NCI-H82 (cell line): ENCODE results near the gene XRCC5.

Experiments used
- DNase-seq: peaks from one replicate; lab custom pipeline; 2025; lab: John Stamatoyannopoulos, UW

The XRCC5 gene

DNA sequence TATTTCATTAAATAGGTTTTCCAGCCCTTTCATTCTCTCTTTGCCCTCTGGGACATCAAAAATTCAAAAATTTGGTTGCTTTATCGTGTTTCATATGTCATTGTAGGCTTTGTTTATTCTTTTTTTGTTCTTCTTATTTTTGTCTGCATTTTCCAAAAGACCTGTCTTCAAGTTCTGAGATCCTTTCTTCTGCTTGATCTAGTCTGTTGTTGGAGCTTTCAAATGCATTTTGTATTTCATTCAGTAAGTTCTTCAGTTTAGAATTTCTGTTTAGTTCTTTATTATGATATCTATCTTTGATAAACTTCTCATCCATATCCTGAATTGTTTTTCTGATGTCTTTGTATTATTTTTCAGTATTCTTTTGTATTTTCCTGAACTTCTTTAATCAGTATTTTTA, 123.6 kb downstream of the XRCC5 start:
- DNase-seq = no peak

DNA sequence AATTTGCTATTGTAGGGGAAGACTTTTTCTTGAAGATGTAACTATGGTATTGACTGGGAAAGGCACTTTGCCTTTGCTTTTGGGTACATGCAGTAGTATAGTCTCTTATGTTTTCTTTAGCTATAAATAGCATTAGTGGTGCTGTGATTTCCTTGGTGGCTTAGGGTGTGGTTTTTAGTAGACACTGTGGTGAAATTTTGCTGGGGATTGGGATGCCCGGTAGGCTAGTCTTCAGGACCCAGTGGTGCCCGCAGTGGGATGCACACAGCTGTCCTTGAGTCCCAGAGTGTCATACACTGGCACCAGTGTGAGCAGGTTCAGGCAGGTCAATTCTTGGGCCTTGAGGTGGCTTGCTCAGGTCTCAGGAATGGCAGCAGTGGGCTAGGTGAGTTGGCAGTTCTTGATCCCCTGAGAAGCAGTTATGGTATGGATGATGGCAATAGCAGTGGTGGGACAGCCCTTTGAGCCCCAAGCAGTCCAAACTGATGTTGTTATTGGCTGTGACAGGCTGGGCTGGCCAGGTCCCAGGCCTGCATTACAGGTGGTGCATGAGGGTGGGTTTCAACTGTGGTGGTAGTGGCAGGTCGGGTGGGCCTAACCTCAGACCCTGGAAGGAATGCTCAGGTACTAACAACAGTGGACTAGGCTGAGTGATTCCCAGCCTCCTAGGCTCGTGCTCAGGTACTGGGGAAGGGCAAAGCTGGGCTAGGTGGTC, 124.3 kb downstream of the XRCC5 start:
- DNase-seq = no peak

DNA sequence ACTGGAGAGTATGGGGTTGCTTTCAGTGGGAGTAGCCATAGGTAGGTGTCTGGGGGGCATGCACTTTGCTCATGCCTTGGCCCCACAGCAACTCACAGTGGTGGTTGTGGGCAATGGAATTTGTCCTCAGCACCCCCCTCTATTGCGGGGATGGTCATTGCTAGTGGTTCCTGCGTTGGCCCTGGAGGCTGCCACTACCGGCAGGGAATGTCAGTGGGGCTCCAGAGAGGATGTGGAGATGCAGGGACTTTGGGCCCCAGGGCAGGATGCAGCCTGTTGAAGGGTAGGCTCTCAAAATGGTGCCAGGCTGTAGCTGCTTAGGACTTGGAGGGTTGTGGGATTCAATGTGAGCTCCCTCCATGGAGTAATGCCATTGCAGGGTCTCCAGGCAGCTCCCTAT, 125.0 kb downstream of the XRCC5 start:
- no peak for DNase-seq

DNA sequence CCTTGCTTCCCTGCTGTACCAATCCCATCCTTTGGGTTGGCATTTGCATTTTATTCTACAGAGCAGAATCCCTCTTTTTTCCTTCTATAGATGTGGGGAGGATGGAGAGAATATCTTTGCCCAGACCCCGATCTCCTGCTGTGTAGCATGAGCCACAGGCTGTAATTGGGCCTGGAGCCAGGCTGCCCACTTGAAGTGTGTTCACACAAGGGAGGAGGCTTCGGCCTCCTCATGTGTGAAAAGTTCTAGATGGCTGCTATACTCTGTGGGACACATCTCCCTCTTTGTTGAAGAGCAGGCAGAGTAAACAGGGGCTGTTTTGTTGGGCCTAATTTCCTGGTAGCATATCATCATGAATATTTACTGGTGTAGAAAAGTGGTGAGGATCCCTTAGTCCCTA, 126.3 kb downstream of the XRCC5 start:
- no peak for DNase-seq

DNA sequence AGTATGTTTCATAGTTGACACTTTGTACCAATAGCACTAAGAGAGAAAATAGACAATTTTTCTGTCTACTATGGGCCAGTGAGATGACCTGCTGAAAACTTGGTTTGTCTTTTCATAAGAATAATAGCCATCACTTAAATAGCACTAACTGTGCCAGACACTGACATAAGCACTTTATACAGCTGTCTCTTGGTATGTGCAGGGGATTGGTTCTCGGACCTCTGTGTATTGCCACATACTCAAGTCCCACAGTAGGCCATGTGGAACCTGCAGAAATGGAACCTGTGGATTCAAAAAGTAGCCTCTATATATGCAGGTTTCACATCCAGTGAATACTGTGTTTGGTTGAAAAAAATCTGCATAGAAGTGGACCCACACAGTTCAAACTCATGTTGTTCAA, 126.7 kb downstream of the XRCC5 start:
- DNase-seq = no peak

DNA sequence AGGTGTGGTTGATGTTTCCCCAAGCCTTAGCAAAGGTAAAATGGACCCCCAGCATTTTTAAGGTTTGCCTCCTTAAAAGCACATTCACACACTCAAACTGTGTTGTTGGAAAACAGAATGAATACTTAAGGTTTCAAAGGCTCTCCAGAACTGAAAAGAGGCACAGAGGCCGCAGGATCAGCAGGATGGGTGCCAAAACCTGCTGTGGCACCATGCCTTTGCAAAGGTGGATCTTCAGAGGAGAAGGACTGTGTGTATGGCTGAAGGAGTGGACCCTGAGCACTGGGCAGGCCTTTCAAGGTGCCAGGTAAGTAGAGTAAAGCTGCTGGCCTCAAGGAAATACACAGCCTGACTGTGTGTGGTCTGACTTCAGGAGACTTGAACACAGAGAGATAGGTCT, 127.3 kb downstream of the XRCC5 start:
- no peak for DNase-seq

DNA sequence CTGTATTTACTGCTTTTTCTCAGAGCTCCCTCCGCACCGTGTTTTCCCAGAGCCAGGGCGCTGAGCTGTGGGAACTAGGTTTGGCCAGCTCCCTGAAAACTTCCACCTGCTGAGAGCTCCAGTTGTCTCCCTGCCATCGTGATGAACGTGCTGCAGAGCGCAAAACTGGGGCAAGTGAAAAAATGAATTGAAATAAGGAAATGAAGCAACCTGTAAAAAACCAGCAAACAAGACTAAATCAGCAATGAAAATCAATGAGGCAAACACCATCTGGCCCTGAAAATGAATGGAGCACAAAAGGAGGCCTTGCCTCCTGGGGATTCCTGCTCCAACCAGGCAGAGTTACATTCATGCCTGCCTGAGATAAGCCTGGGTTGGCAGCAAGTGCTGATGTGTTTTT, 133.2 kb downstream of the XRCC5 start:
- DNase-seq = peak; percentile 32

DNA sequence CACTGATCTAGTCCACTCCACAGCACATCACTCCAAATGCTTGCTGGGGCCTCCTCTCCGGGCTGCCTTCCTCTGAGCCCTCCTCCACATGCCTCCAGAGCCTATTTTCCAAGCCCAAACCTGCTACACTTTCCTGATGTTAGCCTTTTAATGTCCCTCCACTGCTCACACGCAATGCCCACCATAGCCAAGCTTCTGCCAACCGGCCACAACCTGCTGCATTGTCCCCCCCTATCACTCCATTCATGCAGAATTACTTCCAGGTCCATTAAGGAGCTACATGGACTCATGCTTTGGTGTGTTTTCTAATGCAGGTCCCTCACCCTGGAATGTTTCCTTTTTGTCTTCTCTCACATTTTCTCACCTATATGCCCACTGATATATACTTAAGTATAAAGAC, 133.9 kb downstream of the XRCC5 start:
- no peak for DNase-seq

DNA sequence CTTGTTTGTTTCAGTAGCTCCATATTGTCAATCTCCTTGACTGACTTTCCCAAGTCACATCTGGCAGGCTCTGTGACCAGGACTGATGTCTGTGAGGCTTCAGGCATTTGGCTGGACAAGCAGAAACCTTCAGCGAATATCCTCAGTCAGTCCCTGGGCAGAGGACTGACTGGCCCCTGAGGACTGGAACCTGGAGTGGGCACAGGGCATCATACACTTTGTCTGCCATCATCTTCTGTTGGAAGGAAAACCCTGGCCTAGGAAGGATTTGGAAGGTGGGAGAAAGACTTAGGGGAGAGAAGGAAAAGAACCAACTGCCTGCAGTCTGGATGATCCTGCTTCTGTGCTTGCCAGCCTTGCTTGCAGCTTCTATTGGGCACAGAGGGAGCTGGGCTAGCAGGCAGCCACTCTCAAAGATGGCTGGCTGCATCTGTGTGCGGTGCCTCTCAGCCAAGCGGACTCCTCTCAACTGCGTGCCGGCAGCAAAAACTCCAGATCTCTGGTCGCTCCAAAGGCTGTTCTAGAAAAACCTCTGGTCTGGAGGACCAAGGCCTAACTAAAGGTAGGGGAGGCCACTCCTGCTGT, 136.3 kb downstream of the XRCC5 start:
- DNase-seq = peak; percentile 64

DNA sequence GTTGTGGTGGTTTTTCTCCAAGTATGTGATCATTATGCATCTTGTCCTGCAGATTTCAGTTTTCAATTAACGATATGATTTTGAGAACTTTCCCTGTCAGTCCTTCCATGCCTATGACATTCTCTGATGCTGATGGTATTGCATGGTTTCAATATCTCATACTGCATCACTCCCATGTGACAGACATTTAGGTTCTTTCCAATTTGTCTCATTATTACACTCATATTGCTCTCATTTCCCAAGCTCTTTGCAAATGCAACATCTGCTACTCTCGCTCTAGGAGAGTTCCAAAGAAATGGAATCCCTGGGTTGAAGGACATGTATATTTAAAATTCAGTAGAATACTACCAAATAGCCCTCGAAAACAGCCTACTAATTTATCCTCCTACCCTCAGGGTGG, 137.6 kb downstream of the XRCC5 start:
- no peak for DNase-seq
